ENCODE results near the gene ARHGAP22.

Gene ARHGAP22

GRCh38 chr10:48467669-48468068 is 137.2 kb downstream of the ARHGAP22 start:
- DNase-seq (ENCODE audit: extremely low read depth in 1 of 2, low read depth in 1 of 2): no peak

- DNase-seq (ENCODE audit: extremely low read depth in 1 of 2, low read depth in 1 of 2): no peak
Measured at GRCh38 chr10:48466611-48467240, 138.1 kb downstream of the ARHGAP22 start.

- DNase-seq (ENCODE audit: extremely low read depth in 1 of 2, low read depth in 1 of 2): no peak
Measured at GRCh38 chr10:48465860-48466521, 138.9 kb downstream of the ARHGAP22 start.

GRCh38 chr10:48464871-48465736 is 139.8 kb downstream of the ARHGAP22 start:
- no peak for DNase-seq (ENCODE audit: extremely low read depth in 1 of 2, low read depth in 1 of 2)

- no peak for DNase-seq (ENCODE audit: extremely low read depth in 1 of 2, low read depth in 1 of 2)
Measured at GRCh38 chr10:48464121-48464870, 140.6 kb downstream of the ARHGAP22 start.

GRCh38 chr10:48463318-48464003 is 141.4 kb downstream of the ARHGAP22 start:
- no peak for DNase-seq (ENCODE audit: extremely low read depth in 1 of 2, low read depth in 1 of 2)

GRCh38 chr10:48462482-48463020 is 142.3 kb downstream of the ARHGAP22 start:
- no peak for DNase-seq (ENCODE audit: extremely low read depth in 1 of 2, low read depth in 1 of 2)

- DNase-seq (ENCODE audit: extremely low read depth in 1 of 2, low read depth in 1 of 2): no peak
Measured at GRCh38 chr10:48461623-48462481, 143.0 kb downstream of the ARHGAP22 start.

GRCh38 chr10:48460182-48460581 is 144.7 kb downstream of the ARHGAP22 start:
- no peak for DNase-seq (ENCODE audit: extremely low read depth in 1 of 2, low read depth in 1 of 2)

- DNase-seq (ENCODE audit: extremely low read depth in 1 of 2, low read depth in 1 of 2): no peak
Measured at GRCh38 chr10:48459270-48460150, 145.4 kb downstream of the ARHGAP22 start.

- DNase-seq (ENCODE audit: extremely low read depth in 1 of 2, low read depth in 1 of 2): no peak
Measured at GRCh38 chr10:48458662-48459048, 146.2 kb downstream of the ARHGAP22 start.

- no peak for DNase-seq (ENCODE audit: extremely low read depth in 1 of 2, low read depth in 1 of 2)
Measured at GRCh38 chr10:48457949-48458661, 146.8 kb downstream of the ARHGAP22 start.

GRCh38 chr10:48456808-48457761 is 147.8 kb downstream of the ARHGAP22 start:
- DNase-seq (ENCODE audit: extremely low read depth in 1 of 2, low read depth in 1 of 2): no peak

GRCh38 chr10:48456361-48456804 is 148.5 kb downstream of the ARHGAP22 start:
- no peak for DNase-seq (ENCODE audit: extremely low read depth in 1 of 2, low read depth in 1 of 2)

GRCh38 chr10:48455392-48456151 is 149.3 kb downstream of the ARHGAP22 start:
- no peak for DNase-seq (ENCODE audit: extremely low read depth in 1 of 2, low read depth in 1 of 2)

GRCh38 chr10:48455055-48455391 is 149.8 kb downstream of the ARHGAP22 start:
- no peak for DNase-seq (ENCODE audit: extremely low read depth in 1 of 2, low read depth in 1 of 2)
